Fibroblast of mammary gland (primary cell): ENCODE data around the gene ABCA6.

ENCODE experiments used
- DNase-seq: peaks from one replicate; pipeline ENCODE4 v3.0.0-alpha.2; 2010; ENCODE audit warnings: low read depth
- H3K4me3 ChIP-seq: 2 replicates; pipeline ENCODE4 v1.5.1; 2011; ENCODE audit warnings: low read depth, mild to moderate bottlenecking, low read length, moderate library complexity; ENCODE audit not compliant: control insufficient read depth
- CTCF ChIP-seq: conservative IDR thresholded peaks from 2 replicates; pipeline ENCODE4 v1.5.1; 2011; ENCODE audit warnings: low read depth, low read length, inconsistent platforms; ENCODE audit not compliant: control insufficient read depth, insufficient read depth

The ABCA6 gene

GRCh38 chr17:69043098-69043734 lies 98.5 kb downstream of the ABCA6 start:
- DNase-seq: peak; percentile 31

GRCh38 chr17:69042308-69042707 lies 99.4 kb downstream of the ABCA6 start:
- no peak for DNase-seq
- TF ChIP-seq CTCF: no peak
- H3K4me3 ChIP-seq: no peak overlapping the region

More at GRCh38 chr17:69043098-69043734, 98.5 kb downstream of the ABCA6 start:
- no peak for TF ChIP-seq CTCF
- no peak overlapping the region for H3K4me3 ChIP-seq

- TF ChIP-seq CTCF: no peak
- DNase-seq: no peak
These were observed 109.9 kb downstream of the ABCA6 start for GRCh38 chr17:69031839-69032238.

GRCh38 chr17:69030169-69030568 lies 111.5 kb downstream of the ABCA6 start:
- DNase-seq: no peak
- no peak overlapping the region for H3K4me3 ChIP-seq
- TF ChIP-seq CTCF: no peak

More at GRCh38 chr17:69031839-69032238, 109.9 kb downstream of the ABCA6 start:
- no peak overlapping the region for H3K4me3 ChIP-seq
